ENCODE results near the gene AP2A2.

Gene AP2A2

DNA sequence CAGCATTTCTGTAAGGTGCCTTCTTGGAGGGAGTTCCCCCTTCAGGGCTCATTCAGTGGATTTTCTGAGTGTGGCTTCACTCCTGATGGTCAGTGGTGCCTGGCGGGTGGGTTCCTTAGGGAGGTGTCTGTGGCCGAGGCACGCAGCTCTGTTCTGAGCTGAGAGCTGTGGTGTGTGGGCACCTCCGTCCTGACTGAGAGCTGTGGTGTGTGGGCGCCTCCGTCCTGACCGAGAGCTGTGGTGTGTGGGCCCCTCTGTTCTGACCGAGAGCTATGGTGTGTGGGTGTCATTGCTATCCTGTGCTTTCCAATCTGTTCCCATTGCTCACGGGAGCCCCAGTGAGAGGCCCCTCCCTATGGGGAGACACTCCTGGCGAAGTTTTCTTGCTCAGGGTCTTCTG lies 71.0 kb downstream of the AP2A2 start:
- ATAC-seq = no peak
- no peak for DNase-seq

DNA sequence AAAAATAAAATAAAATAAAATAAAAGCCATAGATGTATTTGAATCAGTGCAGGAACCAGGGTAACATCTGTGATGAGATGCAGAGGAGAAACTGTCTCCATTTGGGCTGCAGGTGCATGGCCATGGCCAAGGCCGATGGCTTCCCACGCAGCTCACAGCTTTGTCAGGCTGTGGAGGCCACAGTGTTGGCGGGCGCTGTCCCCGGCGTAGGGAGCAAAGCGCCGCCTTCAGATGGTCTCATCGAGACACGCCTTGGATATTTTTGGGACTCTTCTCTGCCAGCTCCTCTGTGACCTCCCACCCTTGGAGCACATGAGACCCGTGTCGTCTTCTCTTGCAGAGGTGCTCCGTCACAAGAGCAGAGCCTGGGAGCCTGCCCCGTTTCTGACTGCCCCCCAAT lies 72.2 kb downstream of the AP2A2 start:
- DNase-seq (no peak), ATAC-seq (no peak)

DNA sequence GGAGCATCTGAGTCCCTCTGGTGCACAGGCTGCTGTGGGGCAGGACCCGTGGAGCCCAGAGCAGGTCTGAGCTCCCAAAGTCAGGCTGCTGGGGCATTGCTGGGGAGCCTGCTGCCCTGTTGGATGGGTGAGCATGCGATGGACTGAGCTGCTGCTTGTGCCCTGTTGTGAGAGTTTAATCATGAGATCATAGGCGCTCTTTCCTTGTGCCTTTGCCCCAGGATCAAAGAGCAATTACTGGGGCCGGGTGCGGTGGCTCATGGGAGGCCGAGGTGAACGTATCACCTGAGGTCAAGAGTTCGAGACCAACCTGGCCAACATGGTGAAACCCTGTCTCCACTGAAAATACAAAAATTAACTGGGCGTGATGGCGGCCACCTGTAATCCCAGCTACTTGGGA lies 73.3 kb downstream of the AP2A2 start:
- DNase-seq (no peak), ATAC-seq (no peak)

DNA sequence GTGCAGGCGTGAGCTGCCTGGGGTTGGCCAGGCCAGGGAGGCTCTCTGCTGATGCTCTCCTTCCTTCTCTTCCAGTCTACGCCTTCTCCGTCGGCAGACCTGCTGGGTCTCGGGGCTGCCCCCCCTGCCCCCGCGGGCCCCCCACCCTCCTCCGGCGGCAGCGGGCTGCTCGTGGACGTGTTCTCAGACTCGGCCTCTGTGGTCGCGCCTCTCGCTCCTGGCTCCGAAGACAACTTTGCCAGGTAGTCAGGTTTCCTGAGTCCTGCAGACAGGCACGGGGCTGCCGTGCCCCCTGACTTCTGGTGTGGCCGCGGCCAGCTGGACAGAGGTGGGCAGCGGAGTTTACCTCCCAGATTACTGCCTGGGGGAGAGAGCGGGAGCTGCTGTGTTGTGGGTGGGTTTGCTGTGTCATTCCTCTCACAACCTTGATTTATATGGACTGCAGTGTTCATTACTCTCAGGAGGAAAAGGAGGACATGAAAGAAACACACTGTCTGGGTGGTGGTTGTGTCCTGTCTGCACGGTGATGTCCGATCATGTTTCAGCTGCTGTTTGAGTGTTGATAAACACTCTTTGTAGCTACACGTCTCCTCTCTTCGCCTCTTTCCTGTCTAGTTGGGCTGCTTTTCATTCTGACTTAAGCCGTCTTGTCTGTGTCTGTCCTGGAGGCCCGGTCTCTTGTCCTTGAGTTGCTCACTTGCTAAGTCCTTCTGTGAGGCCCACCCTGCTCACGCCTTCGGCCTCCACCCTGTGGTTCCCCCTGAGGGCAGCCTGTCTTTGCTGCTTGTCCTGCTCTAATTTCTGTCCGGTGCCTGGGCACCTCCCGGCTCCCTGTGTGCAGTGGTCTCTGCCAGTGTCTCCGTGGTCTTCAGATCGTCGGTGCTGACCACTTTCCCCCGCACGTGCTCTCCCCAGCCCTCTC lies 74.9 kb downstream of the AP2A2 start:
- no peak for DNase-seq
- no peak for ATAC-seq

DNA sequence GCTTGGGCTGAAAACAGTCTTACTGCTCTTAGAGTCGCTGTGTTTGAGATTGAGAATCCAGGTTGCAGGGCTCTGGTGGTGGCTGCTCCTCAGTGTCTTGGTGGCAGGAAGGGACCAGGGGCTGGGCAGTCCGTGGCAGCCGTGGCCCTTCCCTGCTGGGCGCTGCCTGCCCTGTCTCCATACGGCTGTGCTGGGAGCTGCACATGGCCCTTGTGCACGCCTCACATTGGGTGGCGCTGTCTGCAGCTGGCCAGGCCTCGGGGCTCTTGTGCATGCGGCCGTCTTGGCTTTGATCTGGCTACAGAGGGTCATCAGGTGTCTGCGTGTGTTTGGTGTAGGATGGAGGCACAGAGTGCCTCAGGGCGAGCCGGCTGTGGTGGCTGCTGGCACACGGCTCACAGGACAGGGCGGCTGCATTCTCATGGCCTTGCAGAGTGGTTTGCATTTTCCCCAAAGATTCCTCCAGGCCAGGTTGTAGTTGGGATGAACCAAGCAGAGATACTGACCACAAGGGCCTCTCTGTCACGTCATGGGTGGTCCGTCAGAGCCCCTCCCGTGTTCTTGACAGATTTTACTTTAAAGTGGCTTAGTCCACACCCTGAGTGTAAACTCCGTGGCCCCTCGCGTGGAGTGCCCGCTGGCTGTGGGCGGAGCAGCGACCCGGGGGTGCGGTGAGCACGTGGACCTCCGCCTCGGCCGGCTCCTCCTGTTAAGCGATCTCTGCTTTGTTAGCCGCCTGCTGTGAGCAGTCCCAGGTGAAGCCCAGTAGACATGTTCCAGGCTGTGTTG lies 76.1 kb downstream of the AP2A2 start:
- DNase-seq (no peak), ATAC-seq (no peak)

DNA sequence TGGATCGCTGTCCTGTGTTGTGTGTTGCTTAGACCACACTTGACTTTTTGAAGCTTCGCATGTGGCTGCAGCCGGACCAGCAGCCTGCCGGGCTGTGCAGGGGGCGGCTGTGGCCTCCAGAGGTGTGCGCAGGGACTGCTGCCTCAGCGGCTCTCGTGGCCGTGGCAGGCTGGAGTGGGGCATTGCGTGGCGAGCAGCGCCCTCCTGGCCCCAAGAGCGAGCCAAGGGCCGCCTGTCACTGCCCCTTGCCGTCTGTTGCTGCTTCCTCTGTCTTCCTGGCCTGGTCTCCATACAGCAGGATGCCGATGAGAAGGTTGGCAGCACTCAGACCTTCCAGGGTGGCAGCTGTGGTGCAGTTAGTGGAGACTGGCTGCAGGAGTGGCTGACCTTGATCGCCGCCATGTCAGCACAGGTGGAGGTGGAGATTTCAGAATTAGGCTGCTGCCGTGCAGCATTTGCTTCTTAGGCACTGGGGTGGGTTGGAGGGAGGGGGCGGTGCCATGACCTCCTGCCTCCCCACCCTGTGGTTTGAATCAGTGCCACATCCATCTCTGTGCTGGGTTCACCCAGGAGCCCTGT lies 76.8 kb downstream of the AP2A2 start:
- no peak for DNase-seq
- ATAC-seq = no peak

DNA sequence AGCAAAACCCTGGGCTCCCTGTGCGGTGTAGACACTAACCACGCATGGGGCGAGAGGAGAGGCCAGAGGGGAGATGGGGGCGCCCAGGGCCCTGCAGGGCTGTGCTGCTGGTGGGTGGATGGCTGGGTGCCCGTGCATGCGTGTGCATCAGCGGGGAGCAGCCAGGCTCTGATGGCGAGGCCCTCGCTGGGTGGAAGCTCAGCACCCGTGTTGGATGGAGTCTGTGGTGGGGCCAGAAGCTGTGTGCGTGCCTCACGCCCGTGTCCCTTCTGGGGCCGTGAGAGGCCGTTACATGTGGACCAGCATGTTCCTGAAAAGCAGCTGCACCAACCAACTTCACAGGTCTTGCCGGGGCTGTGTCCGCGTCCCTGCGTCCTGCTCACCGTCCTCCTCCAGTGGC lies 77.5 kb downstream of the AP2A2 start:
- ATAC-seq (no peak), DNase-seq (no peak)

DNA sequence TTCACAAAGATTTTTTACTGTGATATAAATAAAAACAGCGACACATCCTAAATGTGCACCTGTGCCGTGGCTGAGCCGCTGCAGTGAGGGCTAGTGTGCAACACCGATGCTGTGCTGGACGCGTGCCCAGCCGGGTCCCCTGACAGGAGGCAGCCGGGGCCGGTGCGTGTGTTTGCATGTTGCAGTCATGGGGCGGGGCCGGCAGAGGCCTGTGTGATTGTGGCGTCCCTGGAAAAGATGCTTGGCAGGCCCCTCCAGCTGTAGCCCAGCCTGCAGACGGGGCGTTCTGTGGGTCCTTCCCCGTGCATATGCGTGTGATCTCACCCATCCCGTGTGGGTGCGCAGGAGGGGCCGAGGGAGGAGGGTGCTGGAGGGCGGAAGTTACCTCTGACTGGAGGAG lies 80.3 kb downstream of the AP2A2 start:
- DNase-seq (no peak), ATAC-seq (no peak)

DNA sequence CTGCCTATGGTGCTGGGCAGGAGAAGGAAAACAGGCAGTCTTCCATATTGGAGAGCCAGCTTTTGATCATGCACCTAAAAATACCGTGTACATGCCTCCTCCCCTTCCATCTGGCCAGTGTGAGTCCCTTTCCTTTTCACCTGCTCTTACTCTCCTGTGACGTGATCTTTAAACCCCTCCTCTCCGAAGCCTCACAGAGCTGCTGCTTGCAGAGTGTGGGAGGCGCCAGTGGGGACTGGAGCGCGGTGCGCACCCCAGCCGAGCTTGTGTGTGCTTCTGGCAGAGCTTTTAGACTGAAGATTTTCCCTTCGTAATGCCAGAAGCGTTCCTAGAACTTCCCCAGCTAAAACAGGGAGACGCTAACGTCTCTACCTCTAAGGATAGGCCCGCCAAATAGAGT lies 81.1 kb downstream of the AP2A2 start:
- ATAC-seq (no peak), DNase-seq (no peak)

DNA sequence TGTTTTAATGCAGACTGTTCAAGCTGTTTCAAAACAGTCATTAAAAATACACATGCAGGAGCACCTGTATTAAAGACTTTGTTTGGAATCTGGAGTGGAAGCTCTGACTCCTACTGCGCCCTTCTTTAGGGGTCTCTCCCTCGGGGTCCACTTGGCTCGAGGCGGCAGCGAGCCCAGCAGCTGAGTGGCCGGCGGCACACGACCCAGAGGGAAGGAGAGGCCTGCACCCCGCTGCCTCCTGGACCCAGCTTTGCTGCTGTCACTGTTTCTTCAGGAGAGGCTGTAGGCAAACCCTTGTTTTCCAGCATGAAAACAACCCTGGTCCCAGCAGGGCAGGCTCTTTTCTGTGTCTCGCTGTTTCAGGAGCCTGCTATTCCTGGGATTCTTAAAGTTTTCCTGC lies 81.6 kb downstream of the AP2A2 start:
- DNase-seq (no peak), ATAC-seq (no peak)

DNA sequence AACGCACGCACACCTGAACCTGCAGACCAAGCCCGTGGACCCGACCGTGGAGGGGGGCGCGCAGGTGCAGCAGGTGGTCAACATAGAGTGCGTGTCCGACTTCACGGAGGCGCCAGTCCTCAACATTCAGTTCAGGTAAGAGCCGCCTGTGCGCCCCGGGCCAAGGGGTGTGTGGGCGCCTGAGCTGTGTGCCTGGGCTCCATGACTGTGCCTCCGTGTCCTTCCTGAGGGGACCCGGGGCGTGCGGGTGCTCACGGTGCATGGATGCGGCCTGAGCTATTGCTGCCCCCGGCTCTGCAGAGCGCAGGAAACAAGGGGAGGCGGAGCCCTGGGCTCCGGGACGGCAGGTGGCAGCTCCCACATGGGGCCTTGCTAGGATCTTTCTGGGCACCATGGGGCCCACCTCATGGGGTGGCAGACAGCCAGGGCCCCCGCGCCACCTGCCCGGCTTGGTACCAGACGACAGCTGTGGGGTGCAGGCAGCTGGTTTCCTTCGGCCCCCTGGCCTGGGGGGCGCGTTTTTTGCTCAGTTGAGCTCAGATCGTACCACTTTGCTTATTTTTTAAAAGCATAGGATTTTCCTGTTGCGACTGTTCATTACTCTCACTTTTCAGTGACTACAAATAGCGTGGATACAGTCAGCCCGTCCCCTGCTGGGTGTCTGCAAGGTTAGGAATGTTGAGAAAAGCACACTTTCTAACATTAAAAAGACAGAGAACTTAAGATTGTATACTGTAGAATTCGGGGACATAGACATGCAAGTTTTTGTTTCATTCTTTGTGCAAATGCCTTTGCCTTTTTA lies 82.5 kb downstream of the AP2A2 start:
- ATAC-seq = no peak
- no peak for DNase-seq

DNA sequence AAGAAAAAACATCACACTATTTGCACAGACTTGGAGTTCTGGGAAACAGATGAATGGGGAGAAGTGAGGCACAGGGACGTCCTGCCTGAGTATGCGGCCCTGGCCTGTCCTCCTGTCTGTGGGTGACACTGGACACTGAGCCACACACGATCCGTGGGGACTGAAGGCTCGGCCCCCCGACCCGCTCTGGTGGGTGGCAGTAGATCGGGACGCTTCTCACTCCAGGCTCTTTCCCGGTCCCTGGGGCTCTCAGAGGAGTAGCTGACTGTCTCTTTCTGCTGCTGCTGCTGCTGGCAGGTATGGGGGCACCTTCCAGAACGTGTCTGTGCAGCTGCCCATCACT lies 83.1 kb downstream of the AP2A2 start:
- ATAC-seq = no peak

DNA sequence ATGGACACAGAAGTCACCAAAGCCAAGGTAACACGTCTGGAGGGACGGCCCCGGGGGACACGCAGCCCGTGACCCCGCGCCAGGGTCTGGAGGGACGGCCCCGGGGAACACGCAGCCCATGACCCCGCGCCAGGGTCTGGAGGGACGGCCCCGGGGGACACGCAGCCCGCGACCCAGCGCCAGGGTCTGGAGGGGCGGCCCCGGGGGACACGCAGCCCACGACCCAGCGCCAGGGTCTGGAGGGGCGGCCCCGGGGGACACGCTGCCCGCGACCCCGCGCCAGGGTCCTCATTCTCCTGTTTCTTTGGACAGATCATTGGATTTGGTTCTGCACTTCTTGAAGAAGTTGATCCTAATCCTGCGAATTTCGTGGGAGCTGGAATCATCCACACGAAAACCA lies 83.7 kb downstream of the AP2A2 start:
- no peak for DNase-seq
- ATAC-seq = no peak

More for the DNA sequence above, 83.1 kb downstream of the AP2A2 start:
- no peak for DNase-seq

DNA sequence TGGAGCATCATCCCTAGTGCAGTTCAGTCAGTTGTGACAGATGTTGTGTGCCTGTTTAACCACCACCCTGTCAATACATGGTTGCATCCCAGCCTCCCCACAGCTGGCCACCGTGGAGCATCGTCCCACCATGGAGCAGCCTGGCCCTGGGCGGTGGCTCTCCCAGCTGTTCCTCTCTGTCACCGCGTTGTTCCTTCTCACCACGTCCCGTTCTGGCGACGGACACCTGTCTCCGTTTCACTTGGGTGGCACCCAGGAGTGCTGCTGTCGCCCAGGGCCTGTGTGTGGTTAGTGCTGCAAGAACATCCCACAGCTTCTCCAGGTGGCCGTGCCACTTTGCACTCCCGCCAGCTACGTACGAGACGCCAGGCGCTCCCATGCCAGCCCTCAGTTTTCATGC lies 84.3 kb downstream of the AP2A2 start:
- ATAC-seq (no peak), DNase-seq (no peak)

DNA sequence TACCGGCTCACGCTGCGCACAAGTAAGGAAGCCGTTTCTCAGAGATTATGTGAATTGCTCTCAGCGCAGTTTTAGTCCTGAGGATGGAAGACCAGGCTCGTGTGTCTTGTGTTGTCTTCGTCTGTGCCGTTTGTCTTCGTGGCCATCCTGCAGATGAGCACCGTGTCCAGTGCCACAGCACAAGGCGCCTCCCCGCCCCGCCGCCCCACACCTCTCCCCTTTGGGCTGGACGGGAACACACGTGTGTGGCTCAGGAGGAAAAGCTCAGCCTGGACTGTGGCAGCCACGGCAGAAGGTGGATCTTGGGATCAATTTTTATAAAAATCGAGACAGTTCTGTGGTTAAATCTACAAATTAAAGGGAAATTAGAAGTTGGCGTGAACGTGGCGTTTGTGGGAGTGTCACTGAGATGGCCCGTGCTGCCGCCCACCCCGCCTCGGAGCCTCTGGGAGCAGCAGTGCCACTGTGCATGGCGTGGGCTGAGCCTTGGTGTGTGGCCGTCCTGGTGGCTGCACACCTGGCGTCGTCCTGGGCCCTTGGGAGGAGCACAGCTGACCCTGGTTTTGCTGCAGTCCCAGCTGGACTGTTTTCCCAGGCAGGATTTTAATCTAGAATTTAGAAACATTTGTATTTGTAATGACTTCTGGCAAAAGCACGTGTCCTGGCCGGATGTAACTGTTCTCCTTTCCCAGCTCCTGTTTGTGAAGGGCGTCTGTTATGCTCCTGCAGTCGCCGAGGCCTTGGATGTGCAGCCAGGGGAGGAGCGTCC lies 85.1 kb downstream of the AP2A2 start:
- DNase-seq (no peak), ATAC-seq (no peak)

DNA sequence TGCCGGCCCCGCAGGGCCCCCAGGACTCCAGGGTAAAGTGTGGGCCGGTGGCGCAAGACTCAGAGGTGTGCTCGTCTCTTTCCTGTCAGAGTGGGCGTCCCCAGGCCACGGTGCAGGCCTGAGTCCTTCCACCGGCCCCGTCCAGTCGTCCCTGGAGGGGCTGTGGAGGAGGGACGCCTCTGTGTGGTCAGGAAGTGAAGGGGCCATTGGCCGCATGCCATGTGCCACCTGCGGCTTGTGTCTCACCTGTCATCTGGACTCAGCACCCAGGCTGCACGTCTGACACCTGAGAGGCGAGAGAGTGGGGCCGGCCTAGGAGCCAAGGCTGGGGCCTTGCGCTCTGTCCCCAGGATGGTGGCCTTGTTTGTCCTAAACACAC lies 85.6 kb downstream of the AP2A2 start:
- ATAC-seq (no peak), DNase-seq (no peak)

DNA sequence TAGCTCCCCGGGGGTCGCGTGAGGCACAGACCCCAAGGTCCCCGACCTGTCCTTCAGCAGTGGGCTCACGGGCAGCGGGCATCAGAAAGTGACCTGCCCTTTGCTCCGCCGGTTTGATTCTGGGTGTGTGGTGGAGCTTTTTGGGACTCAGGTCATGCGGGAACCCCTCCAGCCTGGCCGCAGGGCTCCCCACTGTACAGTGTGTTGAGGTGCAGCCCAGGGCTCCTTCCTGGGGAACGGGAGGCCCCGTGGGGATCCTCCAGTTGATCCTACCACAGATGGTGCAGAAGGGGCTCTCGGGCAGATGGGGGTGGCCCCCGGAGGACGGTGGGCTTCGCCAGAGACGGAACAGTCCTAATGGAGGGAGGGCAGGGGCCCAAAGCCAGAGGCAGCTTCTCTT lies 86.6 kb downstream of the AP2A2 start:
- no peak for ATAC-seq
- no peak for DNase-seq

DNA sequence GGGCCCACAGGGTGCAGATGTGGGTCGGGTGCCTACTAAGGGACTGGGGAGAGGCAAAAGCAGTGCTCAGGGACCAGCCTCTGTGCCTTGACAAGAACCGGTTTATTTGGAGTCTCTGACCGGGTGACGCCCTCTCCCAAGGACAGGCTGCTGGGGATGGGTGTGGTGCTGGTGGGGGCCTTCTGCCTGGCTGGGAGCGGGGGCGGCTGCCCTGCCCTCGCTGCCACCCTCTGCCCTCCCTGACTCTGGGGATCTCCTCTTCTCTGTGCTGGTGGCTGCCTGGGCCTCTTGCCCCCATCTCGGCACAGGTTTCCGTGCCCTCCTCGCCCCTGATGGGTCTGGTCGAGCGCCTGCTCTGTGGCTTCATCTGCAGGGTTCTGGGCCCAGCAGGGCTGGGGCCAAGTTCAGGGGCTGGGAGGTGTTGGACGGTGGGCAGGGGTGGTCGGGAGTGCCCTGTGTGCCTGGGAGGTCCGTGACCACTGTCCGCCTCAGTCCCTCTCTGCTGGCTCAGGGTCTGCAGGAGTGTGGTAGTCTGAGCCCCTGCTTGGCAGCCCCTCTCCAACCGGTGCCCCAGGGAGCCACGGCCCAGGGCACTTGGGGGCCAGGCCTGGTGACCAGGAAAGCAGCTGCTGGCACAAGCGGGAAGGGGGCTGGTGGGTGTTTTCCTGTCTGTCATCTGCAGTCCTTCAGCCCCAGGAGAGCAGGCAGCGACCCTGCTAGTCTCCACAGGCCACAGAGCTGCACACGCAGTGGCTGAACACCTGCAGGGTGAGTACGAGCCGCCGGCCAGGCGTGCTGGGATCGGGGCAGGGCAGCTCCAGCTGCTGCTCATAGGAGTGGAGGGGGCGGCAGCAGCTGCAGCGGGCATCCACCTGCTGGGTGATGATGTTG lies 87.3 kb downstream of the AP2A2 start:
- DNase-seq = no peak
- no peak for ATAC-seq

DNA sequence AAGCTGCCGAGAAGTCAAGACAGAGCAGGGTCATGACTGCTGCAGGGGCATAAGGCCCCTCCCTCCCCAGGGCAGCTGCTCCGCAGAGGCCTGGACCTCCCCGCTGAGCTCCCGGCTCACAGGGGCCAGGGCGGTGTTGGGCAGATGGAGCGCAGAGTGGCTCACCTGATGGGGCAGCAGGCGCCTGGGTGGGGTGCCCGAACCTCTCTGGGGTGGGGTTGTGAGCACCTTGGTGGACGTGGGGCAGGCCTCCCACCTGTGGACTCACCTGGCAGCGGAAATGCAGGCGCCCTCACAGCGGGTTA lies 87.9 kb downstream of the AP2A2 start:
- ATAC-seq (no peak), DNase-seq (no peak)

DNA sequence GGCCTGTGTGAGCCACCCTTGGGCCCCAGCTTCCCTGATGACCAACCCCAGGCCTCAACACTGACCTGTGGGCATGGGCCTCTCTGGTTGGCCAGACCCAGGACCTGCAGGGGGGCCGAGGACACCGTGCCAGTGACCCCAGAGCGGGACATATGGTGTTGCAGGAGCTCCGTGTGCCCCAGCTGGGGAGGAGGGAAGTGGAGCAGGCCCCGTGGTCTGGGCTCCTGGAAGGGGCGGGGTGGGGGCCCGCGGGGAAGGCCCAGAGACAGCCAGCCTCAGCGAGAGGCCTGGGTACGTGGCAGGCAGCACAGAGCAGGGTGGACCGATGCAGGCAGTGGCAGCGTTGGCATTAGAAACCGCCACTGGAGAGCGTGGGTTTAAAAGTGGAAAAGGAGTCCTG lies 88.6 kb downstream of the AP2A2 start:
- DNase-seq (no peak), ATAC-seq (no peak)

DNA sequence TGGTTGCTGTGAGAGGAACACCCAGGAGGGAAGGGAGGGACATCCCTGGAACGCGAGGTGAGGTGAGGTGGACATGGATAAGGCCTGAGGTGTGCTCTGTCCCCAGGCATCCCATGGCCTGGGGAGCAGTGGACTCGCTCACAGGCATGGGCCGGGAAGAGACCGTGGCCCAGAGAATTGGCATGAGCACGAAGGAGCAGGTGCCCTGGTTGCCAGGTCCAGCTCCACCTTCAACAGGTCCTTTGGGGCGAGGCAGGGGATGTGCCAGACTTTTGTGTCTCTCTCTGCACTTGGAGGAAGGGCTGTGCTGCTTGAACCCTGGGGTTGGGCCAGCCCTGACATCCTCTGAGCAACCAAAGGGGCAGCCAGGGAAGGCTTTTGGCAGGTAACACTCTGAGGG lies 89.4 kb downstream of the AP2A2 start:
- no peak for ATAC-seq
- DNase-seq = no peak

All from stimulated activated naive CD8-positive, alpha-beta T cell treated with anti-CD3 and anti-CD28 coated beads, Interleukin-15, Interleukin-2, amounts not matched to agents 100 U/mL and 50 U/mL, for 24 hours (primary cell).